Measurements from ENCODE around the gene FCRL1. TPM values are rescaled to one million over a fixed set of nuclear protein-coding genes. Genes with fewer than 3 reads are reported as not detected.

FCRL1 gene, protein sequence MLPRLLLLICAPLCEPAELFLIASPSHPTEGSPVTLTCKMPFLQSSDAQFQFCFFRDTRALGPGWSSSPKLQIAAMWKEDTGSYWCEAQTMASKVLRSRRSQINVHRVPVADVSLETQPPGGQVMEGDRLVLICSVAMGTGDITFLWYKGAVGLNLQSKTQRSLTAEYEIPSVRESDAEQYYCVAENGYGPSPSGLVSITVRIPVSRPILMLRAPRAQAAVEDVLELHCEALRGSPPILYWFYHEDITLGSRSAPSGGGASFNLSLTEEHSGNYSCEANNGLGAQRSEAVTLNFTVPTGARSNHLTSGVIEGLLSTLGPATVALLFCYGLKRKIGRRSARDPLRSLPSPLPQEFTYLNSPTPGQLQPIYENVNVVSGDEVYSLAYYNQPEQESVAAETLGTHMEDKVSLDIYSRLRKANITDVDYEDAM
- total RNA-seq: under 1 TPM in 1 of 7 donors, not detected in 6; 0.65 TPM
- polyA plus RNA-seq: under 1 TPM in 1 of 2 donors, not detected in 1; 0.08 TPM
- long read RNA-seq, donor 1: 0 reads
- long read RNA-seq, donor 2: 0 reads
- long read RNA-seq, donor 3: 0 reads

GRCh38 chr1:157819896-157820295, at the start of gene FCRL1:
TSS of gene FCRL1 (minus strand) at chr1:157820120. CDS start at chr1:157820037, 83 bp downstream.
- DNase-seq: no peak
- WGBS, 3 donors: 68 to 74% (median 69%) methylated on average over 3 of the region's 3 CpGs

GRCh38 chr1:157868654-157869053, 48.7 kb upstream of the FCRL1 start:
- 81 to 92% (median 89%) methylated on average over 1 of the region's 1 CpG for WGBS, 3 donors
- Histone ChIP-seq H3K36me3 (no peaks in the 10 kb centered on the region), H3K9me3 (no peaks in the 10 kb centered on the region), H3K27ac (no peak overlapping the region), H3K4me1 (ENCODE audit: insufficient read depth) (no peaks in the 10 kb centered on the region), H3K4me3 (no peak overlapping the region), H3K27me3 (no peaks in the 10 kb centered on the region)
- intact Hi-C loops (cut with DNase I): no loop called here
- TF ChIP-seq EP300 (IDR thresholded peaks at IDR 0.05) (no peak), POLR2A (IDR thresholded peaks at IDR 0.05) (no peak)
- TF ChIP-seq, protein P1, sequence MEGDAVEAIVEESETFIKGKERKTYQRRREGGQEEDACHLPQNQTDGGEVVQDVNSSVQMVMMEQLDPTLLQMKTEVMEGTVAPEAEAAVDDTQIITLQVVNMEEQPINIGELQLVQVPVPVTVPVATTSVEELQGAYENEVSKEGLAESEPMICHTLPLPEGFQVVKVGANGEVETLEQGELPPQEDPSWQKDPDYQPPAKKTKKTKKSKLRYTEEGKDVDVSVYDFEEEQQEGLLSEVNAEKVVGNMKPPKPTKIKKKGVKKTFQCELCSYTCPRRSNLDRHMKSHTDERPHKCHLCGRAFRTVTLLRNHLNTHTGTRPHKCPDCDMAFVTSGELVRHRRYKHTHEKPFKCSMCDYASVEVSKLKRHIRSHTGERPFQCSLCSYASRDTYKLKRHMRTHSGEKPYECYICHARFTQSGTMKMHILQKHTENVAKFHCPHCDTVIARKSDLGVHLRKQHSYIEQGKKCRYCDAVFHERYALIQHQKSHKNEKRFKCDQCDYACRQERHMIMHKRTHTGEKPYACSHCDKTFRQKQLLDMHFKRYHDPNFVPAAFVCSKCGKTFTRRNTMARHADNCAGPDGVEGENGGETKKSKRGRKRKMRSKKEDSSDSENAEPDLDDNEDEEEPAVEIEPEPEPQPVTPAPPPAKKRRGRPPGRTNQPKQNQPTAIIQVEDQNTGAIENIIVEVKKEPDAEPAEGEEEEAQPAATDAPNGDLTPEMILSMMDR (IDR thresholded peaks at IDR 0.05): no peak
- DNase-seq: no peak

More at GRCh38 chr1:157819896-157820295, at the start of gene FCRL1:
- Histone ChIP-seq H3K27ac (no peak within 1 kb of the TSS), H3K36me3 (no peaks in the 10 kb centered on the region), H3K4me1 (ENCODE audit: insufficient read depth) (no peaks in the 10 kb centered on the region), H3K4me3 (no peak within 1 kb of the TSS), H3K9me3 (no peaks in the 10 kb centered on the region), H3K27me3 (no peaks in the 10 kb centered on the region)
- intact Hi-C loops (cut with DNase I): no loop called here
- TF ChIP-seq POLR2A (IDR thresholded peaks at IDR 0.05) (no peak), EP300 (IDR thresholded peaks at IDR 0.05) (no peak)
- TF ChIP-seq, protein P1 (IDR thresholded peaks at IDR 0.05): no peak

- Histone ChIP-seq H3K9me3 (no peaks in the 10 kb centered on the region), H3K27ac (no peak overlapping the region), H3K4me1 (ENCODE audit: insufficient read depth) (no peaks in the 10 kb centered on the region), H3K36me3 (no peaks in the 10 kb centered on the region), H3K27me3 (no peaks in the 10 kb centered on the region), H3K4me3 (no peak overlapping the region)
- 76 to 81% (median 80%) methylated on average over 6 of the region's 6 CpGs for WGBS, 3 donors
- intact Hi-C loops (cut with DNase I): no loop called here
- no peak for DNase-seq
- no peak for TF ChIP-seq EP300 (IDR thresholded peaks at IDR 0.05)
- TF ChIP-seq, protein P1 (IDR thresholded peaks at IDR 0.05): no peak
- no peak for TF ChIP-seq POLR2A (IDR thresholded peaks at IDR 0.05)
Measured at GRCh38 chr1:157862114-157863070, 42.5 kb upstream of the FCRL1 start.

GRCh38 chr1:157856538-157856937, 36.6 kb upstream of the FCRL1 start:
- no peak for DNase-seq
- H3K4me1 ChIP-seq (ENCODE audit: insufficient read depth): no peaks in the 10 kb centered on the region
- H3K27ac ChIP-seq: no peak overlapping the region
- 71 to 82% (median 73%) methylated on average over 2 of the region's 2 CpGs for WGBS, 3 donors
- intact Hi-C loops (cut with DNase I): no loop called here
- no peaks in the 10 kb centered on the region for H3K27me3 ChIP-seq
- H3K36me3 ChIP-seq: no peaks in the 10 kb centered on the region
- no peak overlapping the region for H3K4me3 ChIP-seq
- no peaks in the 10 kb centered on the region for H3K9me3 ChIP-seq
- TF ChIP-seq POLR2A (IDR thresholded peaks at IDR 0.05): no peak
- TF ChIP-seq EP300 (IDR thresholded peaks at IDR 0.05): no peak
- TF ChIP-seq, protein P1 (IDR thresholded peaks at IDR 0.05): no peak

Data from ovary (tissue), 10 donors.